ENCODE data around the gene NES.
A peak's percentile ranks its signal among the peaks of the same experiment; 100 is the strongest.

NES gene

DNA sequence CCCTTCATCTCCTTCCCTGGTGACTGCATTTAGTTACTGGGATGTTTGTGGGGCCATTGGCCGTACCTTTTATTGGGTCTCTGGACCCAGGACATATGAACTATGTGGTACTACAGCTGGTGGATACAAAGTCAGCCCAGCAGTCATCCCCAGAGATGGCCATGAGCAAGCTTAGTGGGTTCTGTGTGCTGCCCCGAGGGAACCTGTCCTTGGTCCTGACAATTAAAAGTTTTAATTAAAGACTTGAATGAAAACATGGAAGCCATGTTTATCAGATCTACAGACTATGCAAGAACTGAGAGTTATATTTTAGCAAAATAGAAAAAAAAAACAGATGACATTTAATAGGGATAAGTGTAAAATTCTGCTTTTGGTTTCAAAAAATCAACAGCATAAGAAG lies 2.8 kb upstream of the NES start:
- Histone ChIP-seq H3K4me3 (ENCODE audit: low read depth, low read length, poor library complexity, severe bottlenecking) (no peak overlapping the region), H3K36me3 (ENCODE audit: insufficient read depth, low read length) (no peaks in the 10 kb centered on the region), H4K20me1 (ENCODE audit: insufficient read depth, low read length) (no peaks in the 10 kb centered on the region), H3K79me2 (ENCODE audit: insufficient read depth, low read length) (no peaks in the 10 kb centered on the region), H3K27me3 (ENCODE audit: insufficient read depth, low read length) (peaks cover 13% of the 10 kb centered on the region), H3K9me3 (ENCODE audit: low read length) (no peaks in the 10 kb centered on the region), H3K4me1 (ENCODE audit: insufficient read depth, low read length, severe bottlenecking) (no peaks in the 10 kb centered on the region), H2AFZ (ENCODE audit: low read length) (no peak overlapping the region), H3K9ac (ENCODE audit: low read length) (no peak overlapping the region), H3K9me2 (ENCODE audit: low read depth, low read length) (no peaks in the 10 kb centered on the region), H3F3A (ENCODE audit: insufficient read depth, low read length) (no peaks in the 10 kb centered on the region), H3K27ac (ENCODE audit: low read depth, low read length, poor library complexity, severe bottlenecking) (no peak overlapping the region), H3K4me2 (ENCODE audit: low read length) (no peak overlapping the region)
- TF ChIP-seq, protein P1, sequence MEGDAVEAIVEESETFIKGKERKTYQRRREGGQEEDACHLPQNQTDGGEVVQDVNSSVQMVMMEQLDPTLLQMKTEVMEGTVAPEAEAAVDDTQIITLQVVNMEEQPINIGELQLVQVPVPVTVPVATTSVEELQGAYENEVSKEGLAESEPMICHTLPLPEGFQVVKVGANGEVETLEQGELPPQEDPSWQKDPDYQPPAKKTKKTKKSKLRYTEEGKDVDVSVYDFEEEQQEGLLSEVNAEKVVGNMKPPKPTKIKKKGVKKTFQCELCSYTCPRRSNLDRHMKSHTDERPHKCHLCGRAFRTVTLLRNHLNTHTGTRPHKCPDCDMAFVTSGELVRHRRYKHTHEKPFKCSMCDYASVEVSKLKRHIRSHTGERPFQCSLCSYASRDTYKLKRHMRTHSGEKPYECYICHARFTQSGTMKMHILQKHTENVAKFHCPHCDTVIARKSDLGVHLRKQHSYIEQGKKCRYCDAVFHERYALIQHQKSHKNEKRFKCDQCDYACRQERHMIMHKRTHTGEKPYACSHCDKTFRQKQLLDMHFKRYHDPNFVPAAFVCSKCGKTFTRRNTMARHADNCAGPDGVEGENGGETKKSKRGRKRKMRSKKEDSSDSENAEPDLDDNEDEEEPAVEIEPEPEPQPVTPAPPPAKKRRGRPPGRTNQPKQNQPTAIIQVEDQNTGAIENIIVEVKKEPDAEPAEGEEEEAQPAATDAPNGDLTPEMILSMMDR (IDR thresholded peaks at IDR 0.05; ENCODE audit: low read length) = no peak
- no peak for TF ChIP-seq EZH2 (IDR thresholded peaks at IDR 0.05; ENCODE audit: borderline replicate concordance, low read length)

DNA sequence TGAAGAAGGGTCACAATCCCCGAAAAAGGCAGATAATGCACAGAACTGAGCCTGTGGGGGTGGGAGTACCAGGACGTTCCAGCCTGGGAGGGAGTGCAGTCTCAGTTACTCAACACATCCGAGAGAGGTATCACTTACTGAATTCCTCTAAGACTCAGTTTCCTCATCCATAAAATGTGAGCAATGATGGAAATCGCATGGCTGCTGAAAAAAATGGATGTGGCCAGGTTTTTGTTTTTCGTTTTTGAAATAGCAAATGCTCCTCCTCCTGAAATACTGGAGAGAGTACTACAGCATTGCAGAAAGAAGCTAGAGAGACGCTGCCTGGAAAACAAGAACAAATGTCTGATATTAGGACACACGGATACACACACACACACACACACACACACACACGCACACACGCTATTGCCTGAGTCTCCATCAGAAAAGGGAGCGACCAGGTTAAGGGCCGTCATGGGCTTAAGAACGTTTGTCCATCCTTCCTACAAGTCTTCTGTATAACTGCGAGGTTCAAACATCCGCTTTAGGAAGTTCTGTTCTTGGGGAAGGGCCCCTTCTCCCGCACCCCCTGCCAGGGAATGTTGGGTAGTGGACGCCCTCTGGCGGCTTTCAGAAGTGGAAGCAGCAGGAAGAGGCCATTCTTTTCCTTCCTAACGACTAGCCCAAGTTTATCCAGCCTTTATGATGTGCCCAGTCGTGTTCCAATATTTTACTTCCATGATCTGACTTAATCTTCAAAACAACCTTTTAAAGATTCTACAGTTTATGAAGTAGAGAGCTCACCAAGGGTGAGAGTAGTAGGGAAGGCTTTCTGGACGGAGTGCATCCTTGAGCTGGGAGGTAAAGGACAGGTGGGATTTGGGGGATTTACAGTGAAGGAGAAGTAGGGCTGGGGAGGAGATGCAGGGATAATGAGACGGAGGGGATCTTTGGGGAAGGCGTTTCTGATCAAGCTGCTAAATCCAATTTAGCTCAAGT lies 699 bp upstream of the NES start:
- no peak overlapping the region for H3K27ac ChIP-seq (ENCODE audit: low read depth, low read length, poor library complexity, severe bottlenecking)

GRCh38 chr1:156676114-156676819 lies 940 bp downstream of the NES start:
- Histone ChIP-seq H3K4me3 (ENCODE audit: low read depth, low read length, poor library complexity, severe bottlenecking) (no peak overlapping the region), H2AFZ (ENCODE audit: low read length) (no peak overlapping the region), H3K9me3 (ENCODE audit: low read length) (no peaks in the 10 kb centered on the region), H3K4me1 (ENCODE audit: insufficient read depth, low read length, severe bottlenecking) (no peaks in the 10 kb centered on the region), H3K4me2 (ENCODE audit: low read length) (no peak overlapping the region), H4K20me1 (ENCODE audit: insufficient read depth, low read length) (no peaks in the 10 kb centered on the region), H3K9me2 (ENCODE audit: low read depth, low read length) (no peaks in the 10 kb centered on the region), H3K27ac (ENCODE audit: low read depth, low read length, poor library complexity, severe bottlenecking) (no peak overlapping the region), H3K27me3 (ENCODE audit: insufficient read depth, low read length) (peaks cover 11% of the 10 kb centered on the region), H3F3A (ENCODE audit: insufficient read depth, low read length) (no peaks in the 10 kb centered on the region), H3K79me2 (ENCODE audit: insufficient read depth, low read length) (no peaks in the 10 kb centered on the region), H3K9ac (ENCODE audit: low read length) (no peak overlapping the region), H3K36me3 (ENCODE audit: insufficient read depth, low read length) (no peaks in the 10 kb centered on the region)
- TF ChIP-seq EZH2 (IDR thresholded peaks at IDR 0.05; ENCODE audit: borderline replicate concordance, low read length) = no peak
- TF ChIP-seq, protein P1 (IDR thresholded peaks at IDR 0.05; ENCODE audit: low read length) = no peak

More for the DNA sequence above, 699 bp upstream of the NES start:
- Histone ChIP-seq H3K9me2 (ENCODE audit: low read depth, low read length) (no peaks in the 10 kb centered on the region), H3K27me3 (ENCODE audit: insufficient read depth, low read length) (peaks cover 13% of the 10 kb centered on the region), H3K9me3 (ENCODE audit: low read length) (no peaks in the 10 kb centered on the region), H3K79me2 (ENCODE audit: insufficient read depth, low read length) (no peaks in the 10 kb centered on the region), H4K20me1 (ENCODE audit: insufficient read depth, low read length) (no peaks in the 10 kb centered on the region), H3K36me3 (ENCODE audit: insufficient read depth, low read length) (no peaks in the 10 kb centered on the region), H2AFZ (ENCODE audit: low read length) (no peak overlapping the region), H3F3A (ENCODE audit: insufficient read depth, low read length) (no peaks in the 10 kb centered on the region), H3K4me2 (ENCODE audit: low read length) (no peak overlapping the region), H3K9ac (ENCODE audit: low read length) (no peak overlapping the region), H3K4me1 (ENCODE audit: insufficient read depth, low read length, severe bottlenecking) (no peaks in the 10 kb centered on the region), H3K4me3 (ENCODE audit: low read depth, low read length, poor library complexity, severe bottlenecking) (no peak overlapping the region)
- TF ChIP-seq EZH2 (IDR thresholded peaks at IDR 0.05; ENCODE audit: borderline replicate concordance, low read length) = no peak
- TF ChIP-seq, protein P1 (IDR thresholded peaks at IDR 0.05; ENCODE audit: low read length) = peak; percentile 82
